ENCODE data around the gene L3MBTL1.

GRCh38 chr20:43539975-43540672, 32.6 kb downstream of the L3MBTL1 start:
- TF ChIP-seq POLR2A (IDR thresholded peaks at IDR 0.05; ENCODE audit: extremely low read depth, insufficient read length) (no peak), CTCF (IDR thresholded peaks at IDR 0.05; ENCODE audit: low read depth, low read length) (no peak), MAX (IDR thresholded peaks at IDR 0.05; ENCODE audit: low read depth, low read length) (no peak)

Measured in NB4 (cell line).